HCT116 (cell line): ENCODE measurements around the gene TMEM38A. TPM values are rescaled to one million over a fixed set of nuclear protein-coding genes. Genes with fewer than 3 reads are reported as not detected.

ENCODE experiments used
- ATAC-seq: fragments of 200-7000 bp; cut with Tn5 transposase; 2 replicates; pipeline ENCODE4 v1.9.1; 2020; ENCODE audit warnings: mild to moderate bottlenecking, moderate library complexity
- BruUV-seq: library from RNA; stranded (reverse); fragments of 400-500 nt; replicated peaks from 2 replicates; lab custom pipeline; 2021; lab: Mats Ljungman, UMichigan
- CTCF ChIA-PET: fragments of 300-600 bp; sonication (Branson Sonifier 250); formaldehyde crosslinking; loops from one replicate; lab custom pipeline; 2021; ENCODE audit warnings: antibody characterized with exemption; lab: Charles Lee
- POLR2A ChIA-PET: fragments of 300-600, 350-600 bp; sonication (Branson Sonifier 250); formaldehyde crosslinking; loops from one replicate; lab custom pipeline; 2021; ENCODE audit warnings: antibody characterized with exemption; lab: Charles Lee
- RAD21 ChIA-PET, 2 experiments: fragments of 300-600 bp; sonication (Branson Sonifier 250); formaldehyde crosslinking; loops; one replicate each; lab custom pipeline; 2023; ENCODE audit warnings: low total read pairs in 2 of 2; ENCODE audit not compliant: uncharacterized antibody in 2 of 2, unreplicated experiment in 2 of 2, low non-redundant PET in 1 of 2; lab: Charles Lee
- DNase-seq: peaks from one replicate; pipeline ENCODE4 v3.0.0-alpha.2; 2010; ENCODE audit warnings: low read depth, low spot score
- H2AFZ ChIP-seq: fragments of 200-600 bp; shearing (Covaris generic), sonication (generic); 2 replicates; pipeline ENCODE4 v1.6.1; 2017; ENCODE audit warnings: low read depth, mixed run types, mixed read lengths, antibody characterized with exemption, low read length; ENCODE audit not compliant: poor library complexity, severe bottlenecking
- H3K27ac ChIP-seq: 2 replicates; pipeline ENCODE4 v1.5.1; 2012; ENCODE audit warnings: low read depth, low read length
- H3K27me3 ChIP-seq: fragments of 200-600 bp; sonication (generic); 2 replicates; pipeline ENCODE4 v1.6.1; 2016; ENCODE audit warnings: mixed run types, low read length, mixed read lengths; ENCODE audit not compliant: insufficient read depth
- H3K36me3 ChIP-seq, 2 experiments: fragments of 200-500 bp in 1 of 2; fragments of 200-600 bp in 1 of 2; sonication (Bioruptor generic) in 1 of 2; sonication (generic) in 1 of 2; 2 replicates each; pipeline versions ENCODE4 v1.5.1 to v1.6.1; 2014 to 2016; ENCODE audit warnings: low read length in 2 of 2, inconsistent platforms in 1 of 2, mixed read lengths in 1 of 2, mixed run types in 1 of 2; ENCODE audit not compliant: insufficient read depth in 2 of 2, control insufficient read depth in 1 of 2
- H3K4me1 ChIP-seq, 2 experiments: fragments of 200-600 bp in 1 of 2; sonication (generic) in 1 of 2; 2 replicates each; pipeline versions ENCODE4 v1.5.1 to v1.6.1; 2012 to 2017; ENCODE audit warnings: low read length in 2 of 2, inconsistent platforms in 1 of 2, mild to moderate bottlenecking in 1 of 2, mixed read lengths in 1 of 2, mixed run types in 1 of 2, moderate library complexity in 1 of 2; ENCODE audit not compliant: insufficient read depth in 2 of 2, control insufficient read depth in 1 of 2
- H3K4me2 ChIP-seq: fragments of 200-600 bp; sonication (generic); 2 replicates; pipeline ENCODE4 v1.6.1; 2017; ENCODE audit warnings: mixed run types, low read length, mixed read lengths
- H3K4me3 ChIP-seq, 2 experiments: fragments of 200-600 bp in 1 of 2; sonication (generic) in 1 of 2; replicated peaks in 1 of 2; 2 replicates each; pipeline ENCODE4 v1.5.1; 2011 to 2016; ENCODE audit warnings: low read length in 2 of 2, control low read depth in 1 of 2, low read depth in 1 of 2, mild to moderate bottlenecking in 1 of 2, mixed read lengths in 1 of 2, mixed run types in 1 of 2
- H3K79me2 ChIP-seq: fragments of 200-600 bp; sonication (generic); 2 replicates; pipeline ENCODE4 v1.6.1; 2017; ENCODE audit warnings: mild to moderate bottlenecking, mixed run types, low read length, moderate library complexity, mixed read lengths; ENCODE audit not compliant: insufficient read depth
- H3K9ac ChIP-seq: fragments of 200-600 bp; sonication (generic); 2 replicates; pipeline ENCODE4 v1.6.1; 2016; ENCODE audit warnings: low read length, mixed read lengths
- H3K9me2 ChIP-seq: fragments of 200-600 bp; sonication (generic), shearing (Covaris generic); 2 replicates; pipeline ENCODE4 v1.6.1; 2017; ENCODE audit warnings: mixed run types, mild to moderate bottlenecking, moderate library complexity; ENCODE audit not compliant: insufficient read depth
- H3K9me3 ChIP-seq, 2 experiments: fragments of 200-500 bp in 1 of 2; fragments of 200-600 bp in 1 of 2; sonication (Bioruptor generic) in 1 of 2; sonication (generic) in 1 of 2; 2 replicates each; pipeline ENCODE4 v1.6.1; 2014 to 2017; ENCODE audit warnings: low read length in 2 of 2, mixed read lengths in 2 of 2, inconsistent platforms in 1 of 2, low read depth in 1 of 2, mild to moderate bottlenecking in 1 of 2, mixed run types in 1 of 2, moderate library complexity in 1 of 2; ENCODE audit not compliant: control insufficient read depth in 1 of 2, insufficient read depth in 1 of 2
- H4K20me1 ChIP-seq: fragments of 200-600 bp; sonication (generic), shearing (Covaris generic); 2 replicates; pipeline ENCODE4 v1.6.1; 2017; ENCODE audit warnings: mixed run types, mild to moderate bottlenecking, moderate library complexity; ENCODE audit not compliant: insufficient read depth
- CTCF ChIP-seq, 3 experiments: fragments of 200-600 bp in 1 of 3; sonication (generic) in 1 of 3; IDR thresholded peaks in 2 of 3; conservative IDR thresholded peaks in 1 of 3; 2 replicates each; pipeline ENCODE4 v1.5.1; 2012 to 2017; ENCODE audit warnings: low read depth in 2 of 3, low read length in 2 of 3, antibody characterized with exemption in 1 of 3, borderline replicate concordance in 1 of 3, control low read depth in 1 of 3, mild to moderate bottlenecking in 1 of 3, mixed read lengths in 1 of 3, mixed run types in 1 of 3, moderate library complexity in 1 of 3; ENCODE audit not compliant: insufficient read depth in 1 of 3
- EGR1 ChIP-seq: IDR thresholded peaks from 2 replicates; pipeline ENCODE4 v1.6.1; 2012; ENCODE audit warnings: low read depth
- ELF1 ChIP-seq: IDR thresholded peaks from 2 replicates; pipeline ENCODE4 v1.6.1; 2012; ENCODE audit warnings: low read depth, borderline replicate concordance
- FOSL1 ChIP-seq: IDR thresholded peaks from 2 replicates; pipeline ENCODE4 v1.6.1; 2012; ENCODE audit warnings: low read depth
- MAX ChIP-seq: IDR thresholded peaks from 2 replicates; pipeline ENCODE4 v1.6.1; 2012
- POLR2A ChIP-seq: IDR thresholded peaks from 2 replicates; pipeline ENCODE4 v1.7.0; 2011; ENCODE audit warnings: borderline replicate concordance; ENCODE audit not compliant: insufficient read depth, insufficient read length; ENCODE audit errors: extremely low read depth
- POLR2AphosphoS5 ChIP-seq: IDR thresholded peaks from 2 replicates; pipeline ENCODE4 v1.6.1; 2011; ENCODE audit warnings: mild to moderate bottlenecking, low read depth, low read length, moderate library complexity
- SIN3A ChIP-seq: IDR thresholded peaks from 2 replicates; pipeline ENCODE4 v1.6.1; 2012; ENCODE audit warnings: low read depth
- SP1 ChIP-seq: IDR thresholded peaks from 2 replicates; pipeline ENCODE4 v1.6.1; 2012; ENCODE audit warnings: low read depth
- SRF ChIP-seq: IDR thresholded peaks from 2 replicates; pipeline ENCODE4 v1.6.1; 2012; ENCODE audit warnings: low read depth
- YY1 ChIP-seq: IDR thresholded peaks from 2 replicates; pipeline ENCODE4 v1.6.1; 2011; ENCODE audit warnings: low read length, low read depth, moderate library complexity, mild to moderate bottlenecking; ENCODE audit not compliant: insufficient replicate concordance; ENCODE audit errors: extremely low read depth
- ZBTB33 ChIP-seq: IDR thresholded peaks from 2 replicates; pipeline ENCODE4 v1.6.1; 2011; ENCODE audit warnings: mild to moderate bottlenecking, low read length, moderate library complexity; ENCODE audit not compliant: insufficient replicate concordance; ENCODE audit errors: extremely low read depth
- ZNF274 ChIP-seq: fragments of 200-500 bp; sonication (Bioruptor generic); IDR thresholded peaks from 2 replicates; pipeline ENCODE4 v1.6.1; 2014; ENCODE audit warnings: mild to moderate bottlenecking, low read depth, low read length, inconsistent platforms
- intact Hi-C: fragments of 100-400 bp; cut with micrococcal nuclease; formaldehyde crosslinking; loops from 2 replicates; pipeline ENCODE4 v1.10.0; 2022
- total RNA-seq: library from RNA; stranded (reverse); gene quantifications from one replicate; pipeline ENCODE4 v1.2.1, GENCODE V29; 2021; ENCODE audit not compliant: unreplicated experiment

TMEM38A gene
- total RNA-seq, 1 experiment from 2014 or later, result 9.0 TPM

GRCh38 chr19:16660763-16661479, at the start of gene TMEM38A (continued):
- TF ChIP-seq ZBTB33, result no peak
- TF ChIP-seq MAX, result no peak
- no peak for TF ChIP-seq ELF1

GRCh38 chr19:16612636-16613035, 48.3 kb upstream of the TMEM38A start:
- no peak overlapping the region for H3K4me2 ChIP-seq
- H3K9ac ChIP-seq, result no peak overlapping the region
- no peaks in the 10 kb centered on the region for H3K9me3 ChIP-seq
- H3K36me3 ChIP-seq, result no peaks in the 10 kb centered on the region
- peaks cover 25% of the 10 kb centered on the region; the same call in 1 of the 2 replicates for H4K20me1 ChIP-seq
- H3K9me2 ChIP-seq, result no peaks in the 10 kb centered on the region
- ChIA-PET POLR2A (no interaction called here), RAD21 (interaction anchor here in 1 of 2 experiments (0.6 kb wide), 1 partner anchor 69 kb away, joined by 3 read pairs; no protein-coding TSS in a partner anchor), CTCF (no interaction called here)
- no peak overlapping the region for H2AFZ ChIP-seq
- intact Hi-C loops, result no loop called here
- ATAC-seq (no peak), DNase-seq (no peak)
- no peaks in the 10 kb centered on the region for H3K27me3 ChIP-seq
- no peak overlapping the region for H3K27ac ChIP-seq
- no TSS peak for BruUV-seq
- peaks cover 99% of the 10 kb centered on the region for H3K79me2 ChIP-seq
- H3K4me3 ChIP-seq, result no peak overlapping the region
- peaks cover 0 to 23% of the 10 kb centered on the region in 2 experiments; a peak in 1 of 4 replicates for H3K4me1 ChIP-seq
- no peak for TF ChIP-seq POLR2AphosphoS5
- TF ChIP-seq ZNF274, result no peak
- no peak for TF ChIP-seq ZBTB33
- TF ChIP-seq SP1, result no peak
- no peak for TF ChIP-seq EGR1
- TF ChIP-seq ELF1, result no peak
- TF ChIP-seq POLR2A, result no peak
- TF ChIP-seq SRF, result no peak
- no peak for TF ChIP-seq SIN3A
- no peak for TF ChIP-seq YY1
- TF ChIP-seq FOSL1, result no peak
- TF ChIP-seq CTCF (IDR thresholded peaks at IDR 0.05 in 2 of 3, conservative IDR thresholded peaks at IDR 0.05 in 1 of 3; ENCODE audit: borderline replicate concordance in 1 of 3, insufficient read depth in 1 of 3, low read depth in 2 of 3, low read length in 2 of 3), result no peak
